GF-D8 (cell line): ENCODE measurements around the gene TIMM13.
"Not testable (repeated sequence)": the region's sequence is repeated elsewhere in the genome, so short reads cannot be mapped to it uniquely, and the experiment has no call there.

ENCODE experiments used
- DNase-seq: peaks from one replicate; lab custom pipeline; 2025; lab: John Stamatoyannopoulos, UW

The TIMM13 gene

GRCh38 chr19:2431318-2432055 is 4.1 kb upstream of the TIMM13 start:
- no peak for DNase-seq

DNA sequence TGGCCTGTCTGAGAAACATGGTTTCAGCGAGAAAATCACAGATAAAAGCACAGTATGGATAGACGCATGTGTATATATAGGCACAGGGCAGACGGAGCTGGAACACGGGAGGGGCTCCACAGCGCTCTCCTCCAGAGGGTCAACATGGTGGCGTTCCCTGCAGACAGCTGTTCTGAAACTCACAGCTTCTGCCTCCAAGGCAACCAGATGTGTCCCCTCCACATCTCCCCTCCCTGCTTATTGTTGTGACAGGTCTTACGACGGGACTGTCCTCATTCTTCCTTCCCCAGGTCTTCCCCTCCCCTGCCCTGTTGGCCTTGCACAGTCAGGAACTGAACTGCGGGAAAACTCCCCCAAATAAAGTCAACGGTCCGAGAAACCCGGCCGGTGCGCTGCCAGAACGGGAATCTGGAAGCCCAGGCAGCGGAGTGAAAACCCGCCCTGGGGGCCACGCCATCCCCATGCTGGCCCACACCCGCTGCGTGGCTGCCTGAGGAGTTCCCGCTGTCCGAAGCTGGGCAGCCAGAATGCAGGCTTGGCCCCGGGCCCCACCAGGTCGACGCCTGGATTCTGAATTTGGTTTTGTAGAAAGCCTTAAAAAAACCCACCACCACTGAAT is 2.6 kb upstream of the TIMM13 start:
- DNase-seq, result no peak

- DNase-seq, result no peak
Measured at GRCh38 chr19:2428756-2429711, 1.6 kb upstream of the TIMM13 start.

DNA sequence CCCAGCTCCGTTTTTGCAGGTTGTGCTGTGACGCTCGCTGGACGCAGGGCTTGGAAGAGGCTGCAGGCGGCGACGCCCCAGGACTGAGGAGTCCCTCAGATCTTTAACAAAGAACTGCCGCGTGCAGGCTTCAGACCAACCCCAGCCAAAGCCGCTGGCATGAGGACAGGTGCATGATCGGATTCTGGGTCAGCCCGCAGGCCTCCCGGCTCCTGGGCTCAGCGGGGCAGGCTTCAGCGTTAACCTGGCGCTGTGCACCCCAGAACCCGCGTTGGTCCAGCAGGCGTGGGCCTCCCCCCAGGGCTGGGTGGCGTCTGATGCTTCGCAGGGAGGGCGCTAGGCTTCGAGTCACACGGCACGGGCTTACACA is 920 bp upstream of the TIMM13 start:
- no peak for DNase-seq

DNA sequence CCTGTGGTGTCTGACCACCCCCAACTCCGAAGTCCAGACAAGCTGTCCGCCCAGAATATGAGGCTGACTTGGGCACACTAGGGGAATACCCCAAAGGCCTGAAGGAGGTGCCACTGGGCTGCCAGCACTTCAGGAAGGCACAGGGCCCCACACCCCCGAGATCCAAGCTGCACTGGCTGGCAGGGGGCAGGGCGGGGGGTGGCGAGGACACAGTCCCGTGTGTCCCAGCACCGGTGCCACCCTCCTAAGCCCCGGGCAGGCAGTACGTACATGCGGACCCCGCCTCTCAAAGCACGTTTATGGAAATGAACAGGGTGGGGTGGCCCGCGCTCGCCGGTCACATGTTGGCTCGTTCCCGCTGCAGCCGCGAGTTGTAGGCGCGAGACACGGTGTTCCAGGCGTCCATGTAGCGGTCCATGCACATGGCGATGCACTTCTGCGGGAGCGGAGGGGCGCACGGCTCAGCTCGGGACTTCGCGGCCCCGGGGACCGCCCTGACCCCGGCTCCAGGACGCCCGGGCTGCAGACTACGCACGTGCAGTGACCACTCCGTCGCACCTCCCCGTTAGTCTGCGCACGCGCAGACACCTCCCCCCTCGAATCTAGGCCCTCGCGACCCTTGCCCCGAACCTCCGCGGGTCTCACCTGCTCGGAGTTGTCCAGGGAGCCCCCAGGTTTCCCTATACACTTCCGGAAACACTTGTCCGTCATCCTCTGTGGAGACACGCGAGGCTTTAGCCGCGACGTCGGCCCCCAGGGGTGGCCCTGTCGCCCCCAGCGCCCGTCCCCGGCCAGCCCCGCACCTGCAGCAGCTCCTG is 566 bp downstream of the TIMM13 start:
- DNase-seq, result no peak

DNA sequence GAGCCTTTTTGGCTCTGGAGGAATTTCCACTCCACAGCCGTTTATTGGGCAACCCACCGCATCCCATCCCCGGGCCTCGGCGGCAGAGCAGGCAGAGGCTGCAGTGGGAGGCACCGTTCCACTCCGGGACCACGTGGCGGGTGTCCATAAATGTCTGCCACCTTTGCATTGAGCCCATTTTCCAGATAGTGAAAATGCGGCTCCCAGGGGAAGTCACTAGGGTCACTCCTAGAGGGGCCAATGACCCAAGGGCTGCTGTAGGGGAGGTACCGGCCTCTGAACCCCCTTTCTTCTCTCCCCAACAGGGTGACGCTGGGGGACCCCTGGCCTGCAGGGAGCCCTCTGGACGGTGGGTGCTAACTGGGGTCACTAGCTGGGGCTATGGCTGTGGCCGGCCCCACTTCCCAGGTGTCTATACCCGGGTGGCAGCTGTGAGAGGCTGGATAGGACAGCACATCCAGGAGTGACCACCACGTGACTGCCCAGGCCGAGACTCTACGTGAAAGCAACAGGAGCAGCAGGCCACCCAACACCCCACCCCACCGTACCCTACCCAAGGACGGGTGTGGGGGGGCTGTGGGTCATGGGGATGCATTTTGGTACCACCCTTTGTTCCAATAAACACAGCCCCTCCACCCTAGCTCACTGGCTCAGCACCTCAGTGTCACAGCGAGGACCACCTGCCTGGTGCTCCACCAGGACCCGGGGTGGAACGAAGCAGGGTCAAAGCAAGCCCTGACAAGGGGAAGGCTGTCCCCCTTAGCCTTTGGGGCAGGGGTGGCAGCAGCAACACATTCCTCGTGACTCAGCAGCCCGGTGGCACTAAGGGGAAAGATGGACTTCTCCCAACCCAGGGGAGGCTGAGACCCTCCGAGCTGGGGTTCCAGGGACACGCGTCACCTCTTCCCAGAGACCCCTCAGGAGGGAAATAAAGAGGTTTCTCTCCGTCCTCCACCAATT is 1.5 kb downstream of the TIMM13 start:
- no peak for DNase-seq

DNA sequence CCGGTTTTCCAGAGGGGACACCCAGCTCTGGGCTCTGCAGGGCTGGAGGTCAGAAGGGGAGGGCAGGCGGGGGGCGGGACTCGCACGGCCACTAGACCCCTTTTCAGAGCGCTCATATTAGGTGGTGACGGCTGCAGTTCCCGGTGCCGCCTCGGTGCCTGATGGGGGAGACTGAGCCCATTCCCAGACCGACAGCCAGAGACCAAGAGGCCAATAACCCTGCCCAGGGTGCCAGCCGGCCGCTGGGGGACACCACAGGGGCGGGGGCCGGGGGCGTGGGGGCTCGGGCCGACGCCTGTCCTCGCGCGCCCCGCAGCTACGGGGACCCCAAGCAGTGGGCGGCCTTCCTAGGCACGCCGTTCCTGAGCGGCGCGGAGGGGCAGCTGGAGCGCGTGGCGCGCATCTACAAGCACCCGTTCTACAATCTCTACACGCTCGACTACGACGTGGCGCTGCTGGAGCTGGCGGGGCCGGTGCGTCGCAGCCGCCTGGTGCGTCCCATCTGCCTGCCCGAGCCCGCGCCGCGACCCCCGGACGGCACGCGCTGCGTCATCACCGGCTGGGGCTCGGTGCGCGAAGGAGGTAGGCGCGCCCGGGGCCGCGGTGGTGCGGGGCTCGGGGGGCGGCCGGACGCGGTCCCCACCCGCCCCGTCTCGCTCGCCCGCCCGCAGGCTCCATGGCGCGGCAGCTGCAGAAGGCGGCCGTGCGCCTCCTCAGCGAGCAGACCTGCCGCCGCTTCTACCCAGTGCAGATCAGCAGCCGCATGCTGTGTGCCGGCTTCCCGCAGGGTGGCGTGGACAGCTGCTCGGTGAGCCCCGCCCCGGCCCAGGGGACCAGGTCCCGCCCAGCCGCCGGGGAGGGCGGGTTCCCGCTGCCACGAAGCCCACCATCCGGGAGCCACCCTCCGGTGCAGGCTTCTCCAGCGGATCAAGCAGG is 2.4 kb downstream of the TIMM13 start:
- DNase-seq, result no peak

DNA sequence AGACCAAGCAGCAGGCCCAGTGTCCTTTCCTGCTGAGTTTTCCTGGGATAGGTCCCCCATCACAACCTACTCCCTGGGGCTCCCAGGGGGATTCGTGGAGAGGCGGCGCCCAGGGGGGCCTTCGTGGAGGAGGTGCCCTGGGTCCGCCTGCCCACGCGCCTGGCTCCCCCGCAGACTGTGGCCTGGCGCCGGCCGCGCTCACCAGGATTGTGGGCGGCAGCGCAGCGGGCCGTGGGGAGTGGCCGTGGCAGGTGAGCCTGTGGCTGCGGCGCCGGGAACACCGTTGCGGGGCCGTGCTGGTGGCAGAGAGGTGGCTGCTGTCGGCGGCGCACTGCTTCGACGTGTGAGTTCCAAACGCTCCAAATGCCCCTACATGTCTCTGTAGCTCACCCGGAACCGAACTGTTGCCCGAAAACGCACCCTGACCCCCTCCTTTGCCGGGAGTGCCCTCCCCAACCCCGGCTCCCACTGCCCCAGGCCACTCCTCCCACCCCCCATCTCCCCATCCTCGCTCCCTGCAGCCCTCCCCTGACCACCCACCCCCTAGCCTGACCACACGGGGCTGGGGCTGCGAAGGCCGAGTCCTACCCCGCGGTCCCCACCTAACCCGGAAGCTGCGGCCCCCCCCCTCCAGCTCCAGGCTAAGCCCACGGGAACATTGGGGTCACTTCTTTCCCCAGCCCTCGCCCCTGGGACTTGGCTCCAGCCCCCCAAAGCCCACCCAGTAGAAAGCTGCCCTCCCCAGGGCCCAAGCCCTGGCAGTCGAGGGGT is 3.3 kb downstream of the TIMM13 start:
- no peak for DNase-seq

DNA sequence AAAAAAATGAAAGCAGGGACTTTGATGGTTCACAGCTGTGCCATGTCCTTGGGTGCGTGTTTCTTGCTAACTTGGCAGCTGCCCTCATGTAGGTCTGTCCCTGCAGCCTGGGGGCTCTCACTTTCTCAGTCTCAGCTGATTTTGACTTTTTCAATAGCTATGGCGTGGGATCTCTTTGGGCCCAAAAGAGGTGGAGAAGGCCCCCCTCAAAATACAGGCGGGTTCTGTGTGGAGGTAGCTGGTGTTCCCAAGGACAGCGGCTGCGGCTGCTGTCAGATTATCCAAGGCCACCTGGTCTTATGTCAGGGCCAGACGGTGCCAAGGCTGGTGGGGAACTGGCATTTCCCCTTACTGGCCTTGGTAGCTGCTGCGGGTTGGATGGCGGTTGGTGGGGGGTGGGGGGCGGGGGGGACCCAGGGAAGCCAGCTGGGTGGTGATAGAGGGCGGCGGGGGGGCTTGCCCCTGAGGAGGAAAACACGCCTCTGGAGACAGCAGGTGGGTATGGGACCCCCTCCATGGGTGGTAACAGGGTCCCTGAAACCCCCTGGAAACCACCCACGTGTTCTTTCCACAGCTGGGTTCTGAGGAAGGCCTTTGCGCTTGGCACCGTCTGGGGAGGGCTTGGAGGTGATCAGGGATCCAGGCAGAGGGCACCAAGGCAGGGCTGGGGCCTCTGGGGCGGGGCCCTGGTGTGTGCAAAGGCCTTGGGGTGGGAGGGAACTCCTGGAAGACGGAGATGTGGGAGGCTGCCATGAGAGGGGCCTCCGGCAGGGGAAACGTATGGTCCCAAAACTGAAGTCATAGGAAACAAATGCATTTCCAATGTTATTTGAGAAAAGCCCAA is 4.1 kb downstream of the TIMM13 start:
- DNase-seq, result no peak

GRCh38 chr19:2421581-2422306 is 5.6 kb downstream of the TIMM13 start:
- DNase-seq, result no peak

GRCh38 chr19:2420490-2420889 is 6.9 kb downstream of the TIMM13 start:
- no peak for DNase-seq

DNA sequence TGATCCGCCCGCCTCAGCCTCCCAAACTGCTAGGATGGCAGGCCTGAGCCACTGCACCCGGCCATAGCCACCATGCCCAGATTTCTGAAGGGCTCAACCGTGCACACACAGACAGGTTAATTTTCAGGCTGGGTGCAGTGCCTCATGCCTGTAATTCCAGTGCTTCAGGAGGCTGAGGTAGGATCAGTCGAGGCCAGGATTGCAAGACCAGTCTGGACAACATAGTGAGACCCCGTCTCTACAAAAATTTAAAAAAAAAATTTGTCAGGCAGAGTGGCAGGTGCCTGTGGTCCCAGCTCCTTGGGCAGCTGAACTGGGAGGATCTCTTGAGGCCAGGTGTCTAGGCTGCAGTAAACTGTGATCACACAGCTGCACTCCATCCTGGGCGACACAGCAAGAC is 7.6 kb downstream of the TIMM13 start:
- DNase-seq, result no peak

DNA sequence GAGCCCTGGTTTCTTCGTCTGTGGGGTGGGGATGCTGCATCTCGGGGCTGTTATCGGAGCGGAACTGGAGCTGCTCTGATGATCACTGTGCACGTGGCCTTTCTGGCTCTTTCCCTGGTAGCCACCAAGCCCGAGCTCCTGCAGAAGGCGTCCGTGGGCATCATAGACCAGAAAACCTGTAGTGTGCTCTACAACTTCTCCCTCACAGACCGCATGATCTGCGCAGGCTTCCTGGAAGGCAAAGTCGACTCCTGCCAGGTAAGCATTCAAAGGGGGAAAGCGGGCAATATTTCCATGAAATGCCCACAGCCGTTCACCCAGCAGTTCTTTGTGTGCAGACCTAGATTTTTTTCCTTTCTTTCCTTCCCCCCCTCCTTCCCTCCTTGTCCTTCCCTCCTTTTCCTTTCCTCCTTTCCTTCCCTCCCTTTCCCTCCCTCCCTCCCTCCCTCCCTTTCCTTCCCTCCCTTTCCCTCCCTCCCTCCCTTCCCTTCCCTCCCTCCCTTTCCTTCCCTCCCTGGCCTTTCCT is 9.4 kb downstream of the TIMM13 start:
- no peak for DNase-seq

DNA sequence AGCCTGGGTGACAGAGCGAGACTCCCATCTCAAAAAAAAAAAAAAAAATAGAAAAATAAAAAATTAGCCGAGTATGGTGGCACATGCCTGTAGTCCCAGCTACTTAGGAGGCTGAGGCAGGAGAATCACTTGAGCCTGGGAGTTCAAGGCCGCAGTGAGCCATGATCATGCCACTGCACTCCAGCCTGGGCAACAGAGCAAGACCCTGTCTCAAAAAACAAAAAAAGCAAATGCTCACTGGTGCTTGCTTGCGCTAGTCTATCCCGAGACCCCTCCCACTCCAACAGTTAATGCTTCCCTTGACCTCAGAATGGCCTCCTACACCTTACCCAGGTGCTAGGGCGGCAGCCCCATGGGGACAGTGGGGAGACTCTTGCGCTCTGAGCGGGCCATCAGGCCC is 9.9 kb downstream of the TIMM13 start:
- DNase-seq, result not testable (repeated sequence)

DNA sequence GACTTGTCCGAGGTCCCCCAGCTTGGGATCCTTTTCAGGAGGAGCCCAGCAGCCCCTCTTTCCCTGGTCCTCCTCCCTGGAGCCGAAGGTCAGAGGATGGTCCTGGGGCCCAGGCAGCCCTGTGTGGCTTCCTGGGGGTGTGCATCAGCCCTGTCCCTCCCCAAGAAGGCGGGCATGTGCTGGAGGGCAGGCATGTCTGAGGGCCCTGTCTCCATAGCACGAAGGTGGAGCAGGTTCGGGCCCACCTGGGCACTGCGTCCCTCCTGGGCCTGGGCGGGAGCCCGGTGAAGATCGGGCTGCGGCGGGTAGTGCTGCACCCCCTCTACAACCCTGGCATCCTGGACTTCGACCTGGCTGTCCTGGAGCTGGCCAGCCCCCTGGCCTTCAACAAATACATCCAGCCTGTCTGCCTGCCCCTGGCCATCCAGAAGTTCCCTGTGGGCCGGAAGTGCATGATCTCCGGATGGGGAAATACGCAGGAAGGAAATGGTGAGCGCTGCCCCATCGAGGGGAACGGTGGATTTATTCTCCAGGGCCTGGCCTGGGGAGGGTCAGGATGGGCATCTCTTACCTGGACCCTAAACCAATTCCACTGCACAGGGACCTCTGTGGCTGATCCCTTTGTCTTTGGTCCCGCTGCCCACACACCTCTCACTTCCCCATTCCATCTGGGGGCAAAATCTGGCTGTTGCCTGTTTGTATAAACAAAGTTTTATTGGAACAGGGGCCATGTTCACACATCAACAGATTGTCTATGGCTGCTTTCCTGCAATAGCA is 10.9 kb downstream of the TIMM13 start:
- DNase-seq, result no peak

DNA sequence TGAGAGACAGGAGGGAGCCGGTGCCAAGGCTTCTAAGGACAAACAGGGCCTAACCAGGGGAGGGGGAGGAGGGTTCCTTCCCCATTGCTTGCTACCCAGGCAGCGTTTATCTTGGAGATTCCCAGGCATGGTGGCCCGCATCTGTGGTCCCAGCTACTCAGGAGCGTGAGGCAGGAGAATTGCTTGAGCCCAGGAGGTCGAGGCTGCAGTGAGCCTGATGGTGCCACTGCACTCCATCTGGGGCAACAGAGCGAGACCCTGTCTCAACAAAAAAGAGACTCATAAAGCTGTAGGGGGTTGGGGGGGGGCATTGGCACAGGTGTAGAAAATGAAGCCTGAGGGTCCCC is 11.4 kb downstream of the TIMM13 start:
- no peak for DNase-seq
